ENCODE results near the gene PTPN4. TPM values are rescaled to one million over a fixed set of nuclear protein-coding genes. Genes with fewer than 3 reads are reported as not detected.

Gene PTPN4
- total RNA-seq, 2 experiments from 2014 or later, result 49.3 to 50.6 TPM

- Histone ChIP-seq H3K4me3 (ENCODE audit: low read depth, low read length, poor library complexity, severe bottlenecking) (no peak overlapping the region), H4K20me1 (ENCODE audit: insufficient read depth, low read length) (no peaks in the 10 kb centered on the region)
Measured at GRCh38 chr2:119932809-119933208, 173.1 kb downstream of the PTPN4 start.

DNA sequence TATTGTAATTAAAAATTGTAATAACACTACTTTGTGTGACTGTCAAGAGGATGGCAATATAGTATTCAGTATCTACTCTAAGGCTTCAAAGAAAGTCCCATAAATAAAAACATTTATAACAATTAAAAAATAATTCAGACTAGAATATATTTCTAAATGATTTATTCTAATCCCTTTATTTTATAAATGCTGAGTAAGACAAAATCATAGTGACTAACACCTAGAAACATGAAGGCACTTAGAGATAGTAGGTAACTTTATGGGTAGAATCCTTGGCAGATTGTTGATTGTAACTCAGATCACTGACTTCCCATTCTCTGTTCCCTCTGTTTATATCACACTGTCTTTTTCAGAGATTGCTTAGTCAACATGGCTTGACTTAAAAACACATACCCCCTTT is 174.6 kb downstream of the PTPN4 start:
- POLR2A ChIA-PET, result no interaction called here
- Histone ChIP-seq H3K4me3 (ENCODE audit: low read depth, low read length, poor library complexity, severe bottlenecking) (no peak overlapping the region), H3K9me3 (ENCODE audit: low read length) (no peaks in the 10 kb centered on the region), H3K36me3 (ENCODE audit: insufficient read depth, low read length) (peaks cover 16% of the 10 kb centered on the region), H4K20me1 (ENCODE audit: insufficient read depth, low read length) (no peaks in the 10 kb centered on the region), H3K4me1 (ENCODE audit: insufficient read depth, low read length, poor library complexity, severe bottlenecking) (no peaks in the 10 kb centered on the region), H3K79me2 (ENCODE audit: insufficient read depth, low read depth, low read length) (no peaks in the 10 kb centered on the region), H3K9me2 (ENCODE audit: insufficient read depth, low read length) (no peaks in the 10 kb centered on the region), H3K27ac (ENCODE audit: low read depth, low read length, poor library complexity, severe bottlenecking) (no peak overlapping the region), H2AFZ (ENCODE audit: low read length) (no peak overlapping the region), H3K4me2 (ENCODE audit: low read length) (no peak overlapping the region)
- intact Hi-C loops (cut with micrococcal nuclease; ENCODE audit: unreplicated experiment), result no loop called here
- TF ChIP-seq EZH2phosphoT487 (IDR thresholded peaks at IDR 0.05; ENCODE audit: borderline replicate concordance, low read depth, low read length), result no peak
- TF ChIP-seq, protein P1, sequence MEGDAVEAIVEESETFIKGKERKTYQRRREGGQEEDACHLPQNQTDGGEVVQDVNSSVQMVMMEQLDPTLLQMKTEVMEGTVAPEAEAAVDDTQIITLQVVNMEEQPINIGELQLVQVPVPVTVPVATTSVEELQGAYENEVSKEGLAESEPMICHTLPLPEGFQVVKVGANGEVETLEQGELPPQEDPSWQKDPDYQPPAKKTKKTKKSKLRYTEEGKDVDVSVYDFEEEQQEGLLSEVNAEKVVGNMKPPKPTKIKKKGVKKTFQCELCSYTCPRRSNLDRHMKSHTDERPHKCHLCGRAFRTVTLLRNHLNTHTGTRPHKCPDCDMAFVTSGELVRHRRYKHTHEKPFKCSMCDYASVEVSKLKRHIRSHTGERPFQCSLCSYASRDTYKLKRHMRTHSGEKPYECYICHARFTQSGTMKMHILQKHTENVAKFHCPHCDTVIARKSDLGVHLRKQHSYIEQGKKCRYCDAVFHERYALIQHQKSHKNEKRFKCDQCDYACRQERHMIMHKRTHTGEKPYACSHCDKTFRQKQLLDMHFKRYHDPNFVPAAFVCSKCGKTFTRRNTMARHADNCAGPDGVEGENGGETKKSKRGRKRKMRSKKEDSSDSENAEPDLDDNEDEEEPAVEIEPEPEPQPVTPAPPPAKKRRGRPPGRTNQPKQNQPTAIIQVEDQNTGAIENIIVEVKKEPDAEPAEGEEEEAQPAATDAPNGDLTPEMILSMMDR (conservative IDR thresholded peaks at IDR 0.05; ENCODE audit: low read length), result no peak
- no TSS peak for BruUV-seq (replicated peaks)
- DNase-seq (ENCODE audit: low spot score), result no peak
- CTCF ChIA-PET (ENCODE audit: unreplicated experiment), result no interaction called here

More at GRCh38 chr2:119932809-119933208, 173.1 kb downstream of the PTPN4 start:
- no peaks in the 10 kb centered on the region for H3K4me1 ChIP-seq (ENCODE audit: insufficient read depth, low read length, poor library complexity, severe bottlenecking)
- no peak overlapping the region for H3K27ac ChIP-seq (ENCODE audit: low read depth, low read length, poor library complexity, severe bottlenecking)
- intact Hi-C loops (cut with micrococcal nuclease; ENCODE audit: unreplicated experiment), result no loop called here
- POLR2A ChIA-PET, result interaction anchor here (0.7 to 1.2 kb wide), 2 partner anchors 10 to 35 kb away, joined by 3 to 9 read pairs; no protein-coding TSS in a partner anchor
- CTCF ChIA-PET (ENCODE audit: unreplicated experiment), result no interaction called here
- TF ChIP-seq, protein P1 (conservative IDR thresholded peaks at IDR 0.05; ENCODE audit: low read length), result no peak
- BruUV-seq (replicated peaks), result no TSS peak
- DNase-seq (ENCODE audit: low spot score), result no peak
- no peaks in the 10 kb centered on the region for H3K79me2 ChIP-seq (ENCODE audit: insufficient read depth, low read depth, low read length)
- no peak overlapping the region for H3K4me2 ChIP-seq (ENCODE audit: low read length)
- no peaks in the 10 kb centered on the region for H3K9me2 ChIP-seq (ENCODE audit: insufficient read depth, low read length)
- H3K9me3 ChIP-seq (ENCODE audit: low read length), result no peaks in the 10 kb centered on the region
- H3K36me3 ChIP-seq (ENCODE audit: insufficient read depth, low read length), result peaks cover 16% of the 10 kb centered on the region
- H2AFZ ChIP-seq (ENCODE audit: low read length), result no peak overlapping the region

GRCh38 chr2:119937680-119938079 is 178.0 kb downstream of the PTPN4 start:
- H3K4me1 ChIP-seq (ENCODE audit: insufficient read depth, low read length, poor library complexity, severe bottlenecking), result no peaks in the 10 kb centered on the region
- no peaks in the 10 kb centered on the region for H4K20me1 ChIP-seq (ENCODE audit: insufficient read depth, low read length)
- H3K4me3 ChIP-seq (ENCODE audit: low read depth, low read length, poor library complexity, severe bottlenecking), result no peak overlapping the region
- TF ChIP-seq, protein P1 (conservative IDR thresholded peaks at IDR 0.05; ENCODE audit: low read length), result no peak
- TF ChIP-seq EZH2phosphoT487 (IDR thresholded peaks at IDR 0.05; ENCODE audit: borderline replicate concordance, low read depth, low read length), result no peak
- H3K79me2 ChIP-seq (ENCODE audit: insufficient read depth, low read depth, low read length), result no peaks in the 10 kb centered on the region
- ChIA-PET POLR2A (no interaction called here), CTCF (ENCODE audit: unreplicated experiment) (no interaction called here)
- no TSS peak for BruUV-seq (replicated peaks)
- no peak overlapping the region for H2AFZ ChIP-seq (ENCODE audit: low read length)
- intact Hi-C loops (cut with micrococcal nuclease; ENCODE audit: unreplicated experiment), result no loop called here
- no peak overlapping the region for H3K4me2 ChIP-seq (ENCODE audit: low read length)
- no peaks in the 10 kb centered on the region for H3K9me3 ChIP-seq (ENCODE audit: low read length)
- no peak overlapping the region for H3K27ac ChIP-seq (ENCODE audit: low read depth, low read length, poor library complexity, severe bottlenecking)
- H3K9me2 ChIP-seq (ENCODE audit: insufficient read depth, low read length), result no peaks in the 10 kb centered on the region
- DNase-seq (ENCODE audit: low spot score), result no peak
- peaks cover 16% of the 10 kb centered on the region for H3K36me3 ChIP-seq (ENCODE audit: insufficient read depth, low read length)

Measured in OCI-LY7 (cell line).